Vagina (tissue), 2 donors: ENCODE results near the gene KIF21B.

Source experiments
- CTCF ChIP-seq, 3 experiments: fragments of 450-650 bp in 2 of 3; fragments of 200-600 bp in 1 of 3; sonication (generic) in 1 of 3; IDR thresholded peaks; one replicate each; pipeline ENCODE4 v1.5.1; 2017 to 2019; ENCODE audit warnings: antibody characterized with exemption in 3 of 3, mild to moderate bottlenecking in 2 of 3, moderate library complexity in 2 of 3
- POLR2A ChIP-seq, 2 donors: fragments of 450-650 bp; IDR thresholded peaks; one replicate each; pipeline ENCODE4 v1.6.1; 2017; ENCODE audit warnings: antibody characterized with exemption in 2 of 2, mild to moderate bottlenecking in 2 of 2, moderate library complexity in 2 of 2

- TF ChIP-seq CTCF (IDR thresholded peaks at IDR 0.05) (no peak), POLR2A (IDR thresholded peaks at IDR 0.05) (no peak)
Observed at GRCh38 chr1:200966934-200967333, 56.6 kb downstream of the KIF21B start.
